ENCODE data around the gene OR6S1.

OR6S1 gene

DNA sequence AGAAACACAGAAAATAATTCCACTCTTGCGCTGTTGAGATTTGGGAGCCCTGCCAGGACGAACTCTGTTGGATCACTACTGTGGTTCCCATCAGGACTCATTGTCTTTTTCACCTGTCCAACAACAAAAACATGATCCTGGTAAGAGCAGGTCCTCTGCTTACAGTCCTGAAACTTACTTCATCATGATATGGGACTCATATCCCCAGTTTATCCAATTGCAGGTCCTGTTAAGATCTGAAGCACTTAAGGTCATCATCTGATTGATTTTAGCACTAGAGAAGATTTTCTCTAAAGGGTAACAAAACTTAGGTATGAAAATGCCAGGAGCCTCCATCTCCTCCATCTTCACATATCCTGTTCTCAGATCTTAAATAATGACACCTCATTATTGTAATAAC lies at the start of gene OR6S1:
Gene OR6S1 (minus strand): TSS at position 101 of the 400 bp plus-strand sequence. CDS start 0 bp downstream, at position 101.
- DNase-seq = no peak

GRCh38 chr14:20690848-20691640 lies 49.6 kb upstream of the OR6S1 start:
- DNase-seq = no peak

GRCh38 chr14:20688167-20688839 lies 46.8 kb upstream of the OR6S1 start, which contains the start of gene ANG:
Gene ANG (plus strand): TSS chr14:20688764. CDS start chr14:20693565, 4,801 bp downstream.
- DNase-seq = no peak

GRCh38 chr14:20687362-20688166 lies 46.1 kb upstream of the OR6S1 start:
- no peak for DNase-seq

- DNase-seq = no peak
Observed at GRCh38 chr14:20686386-20687143, 45.1 kb upstream of the OR6S1 start.

GRCh38 chr14:20684662-20685456 lies 43.4 kb upstream of the OR6S1 start:
- no peak for DNase-seq

DNA sequence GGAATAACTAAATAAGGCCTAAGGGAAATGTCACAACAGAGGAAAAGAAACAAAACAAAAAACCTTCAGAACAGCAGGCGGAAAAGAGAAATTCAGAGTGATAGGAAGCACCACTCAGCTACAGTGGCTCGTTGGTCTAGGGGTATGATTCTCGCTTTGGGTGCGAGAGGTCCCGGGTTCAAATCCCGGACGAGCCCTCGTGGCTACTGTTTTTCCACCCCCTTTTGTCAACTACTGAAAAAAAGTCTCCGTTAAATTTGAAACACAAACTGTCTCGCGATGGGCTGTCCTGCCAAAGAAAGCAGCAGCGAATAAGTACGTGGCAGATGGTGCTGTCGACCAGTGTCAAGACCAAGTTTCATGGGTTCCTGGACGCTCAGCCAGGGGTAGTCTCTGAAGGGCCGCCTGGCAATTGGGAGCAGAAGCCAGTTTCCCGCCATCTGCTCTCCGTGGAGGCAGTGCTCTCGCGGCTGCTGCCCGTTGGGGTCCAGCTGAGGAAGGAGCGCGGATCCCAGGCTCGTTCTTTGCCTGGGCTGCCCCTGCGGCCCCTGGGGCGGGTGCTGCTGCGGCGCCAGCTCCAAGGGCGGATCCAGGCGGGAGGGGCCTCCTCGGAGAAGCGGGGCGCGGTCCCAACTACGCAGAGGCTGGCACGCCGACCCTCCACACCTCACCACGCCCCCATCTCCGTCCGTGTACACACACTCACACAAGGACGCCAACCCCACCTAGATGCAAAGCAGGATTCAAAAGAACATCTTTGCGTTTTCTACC lies 42.6 kb upstream of the OR6S1 start, which contains the start of gene RNASE4:
Gene RNASE4 (plus strand): TSS at position 670 of the 771 bp plus-strand sequence. CDS start 14,812 bp downstream, outside the sequence.
- DNase-seq = no peak

DNA sequence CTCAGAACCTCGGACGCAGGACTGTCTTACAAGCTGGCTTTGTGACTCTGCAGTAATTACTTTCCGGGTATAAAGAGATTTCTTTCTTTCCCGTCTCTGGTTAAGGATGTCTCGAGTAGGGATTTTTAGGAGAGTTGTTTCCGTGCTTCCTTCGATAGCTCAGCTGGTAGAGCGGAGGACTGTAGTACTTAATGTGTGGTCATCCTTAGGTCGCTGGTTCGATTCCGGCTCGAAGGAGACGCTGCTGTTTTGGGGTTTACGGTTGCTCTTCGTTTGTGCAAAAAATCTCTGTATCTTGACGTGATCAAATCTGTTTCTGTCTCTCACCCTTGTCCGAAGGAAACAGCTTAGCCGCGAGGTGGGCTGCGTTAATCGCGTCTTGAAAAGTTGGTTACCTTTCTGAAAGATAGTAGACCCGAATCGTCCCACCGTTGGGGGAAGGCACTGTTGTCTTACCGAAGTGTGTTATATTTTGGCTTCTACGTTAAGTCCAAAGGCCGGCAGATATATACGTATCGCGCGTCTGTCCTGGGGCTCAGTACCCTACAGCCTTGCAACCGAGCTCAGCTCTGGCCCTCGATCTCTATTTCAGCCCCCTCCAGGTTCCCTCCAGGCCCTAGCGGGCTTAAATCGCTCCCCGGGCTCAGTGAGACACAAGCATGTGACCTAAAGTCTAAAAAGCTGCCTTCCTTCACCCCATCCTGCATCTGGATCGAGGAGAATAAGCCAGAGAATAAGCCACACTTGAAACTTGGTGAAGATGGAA lies 41.8 kb upstream of the OR6S1 start:
- peak; percentile 28 for DNase-seq

DNA sequence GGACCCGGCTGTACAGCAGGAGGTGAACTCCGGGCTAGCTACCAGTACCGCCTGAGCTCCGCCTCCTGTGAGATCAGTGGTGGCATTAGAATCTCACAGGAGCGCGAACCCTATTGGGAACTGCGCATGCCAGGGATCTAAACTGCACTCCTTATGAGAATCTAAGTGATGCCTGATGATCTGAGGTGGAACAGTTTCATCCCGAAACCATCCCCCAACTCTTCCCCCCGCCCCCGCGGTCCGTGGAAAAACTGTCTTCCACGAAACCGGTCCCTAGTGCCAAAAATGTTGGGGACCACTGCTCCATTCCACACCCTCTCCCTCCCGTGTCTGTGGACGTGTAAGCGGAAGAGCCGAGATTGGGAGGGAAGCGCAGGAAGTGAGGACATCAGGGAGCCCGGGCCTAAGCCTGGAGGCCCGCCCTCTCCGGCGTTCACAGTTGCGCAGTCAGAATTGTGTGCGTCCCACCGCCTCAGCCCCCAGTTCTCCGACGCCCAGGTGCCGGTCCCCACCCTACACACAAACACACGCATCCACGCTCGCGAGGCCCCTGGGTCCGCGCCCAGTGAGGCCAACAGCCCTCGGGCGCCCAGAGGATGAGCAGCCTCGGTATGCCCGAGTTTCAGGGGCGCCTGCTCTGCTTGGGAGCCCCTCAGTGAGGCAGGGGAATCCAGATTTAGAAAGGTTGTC lies 41.1 kb upstream of the OR6S1 start:
- DNase-seq = peak; percentile 84

- no peak for DNase-seq
Observed at GRCh38 chr14:20682127-20682434, 40.6 kb upstream of the OR6S1 start.

GRCh38 chr14:20681348-20682126 lies 40.0 kb upstream of the OR6S1 start:
- DNase-seq = no peak

GRCh38 chr14:20680843-20681347 lies 39.4 kb upstream of the OR6S1 start:
- no peak for DNase-seq

- no peak for DNase-seq
Observed at GRCh38 chr14:20680363-20680762, 38.9 kb upstream of the OR6S1 start.

GRCh38 chr14:20679907-20680306 lies 38.4 kb upstream of the OR6S1 start:
- DNase-seq = no peak

DNA sequence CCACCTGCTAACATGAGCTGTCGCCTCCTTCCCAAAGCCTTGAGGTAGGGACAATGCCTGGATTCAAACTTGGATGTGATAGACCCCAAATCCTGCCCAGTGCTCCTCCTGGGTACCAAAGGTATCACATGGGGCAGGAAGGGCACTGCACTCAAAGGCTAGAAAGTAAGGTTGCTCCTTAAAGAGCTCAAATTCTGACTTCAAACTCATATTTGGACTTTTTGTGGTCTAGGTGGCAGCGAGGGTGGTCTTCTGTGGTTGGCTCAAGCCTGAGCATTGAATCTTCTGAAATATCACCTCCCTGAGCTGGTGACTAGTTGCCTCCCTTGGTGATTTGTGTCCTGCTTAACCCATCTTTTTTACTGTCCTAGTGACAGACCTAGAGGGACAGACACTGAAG lies 34.6 kb upstream of the OR6S1 start:
- DNase-seq = no peak

DNA sequence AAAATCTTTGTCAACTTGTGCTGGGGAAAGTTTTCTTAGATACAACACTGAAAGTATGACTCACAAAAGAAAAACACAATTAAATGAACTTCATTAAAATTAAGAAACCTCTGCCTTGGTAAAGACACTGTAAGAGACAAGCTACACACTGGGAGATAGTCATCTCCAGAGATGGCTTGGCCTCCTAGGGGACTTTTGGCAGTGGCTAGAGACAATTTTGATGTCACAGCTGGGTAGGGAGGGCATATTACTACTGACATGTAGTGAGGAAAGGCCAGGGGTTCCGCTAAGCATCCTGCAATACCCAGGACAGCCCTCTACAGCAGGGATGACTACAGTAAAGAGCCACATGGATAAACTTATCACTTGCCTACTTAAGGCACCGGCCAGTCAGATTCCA lies 34.2 kb upstream of the OR6S1 start:
- no peak for DNase-seq

- DNase-seq = no peak
Observed at GRCh38 chr14:20671597-20672283, 30.2 kb upstream of the OR6S1 start.

- DNase-seq = no peak
Observed at GRCh38 chr14:20668969-20669368, 27.5 kb upstream of the OR6S1 start.

Measured in NCI-H2081 treated with DMSO at 0.1 percent for 48 hours (cell line).